ENCODE data around the gene ZNF511.

ZNF511 gene

GRCh38 chr10:133292919-133293809 is 15.6 kb upstream of the ZNF511 start:
- in situ Hi-C loops (cut with MboI; ENCODE audit: low sequenced_read_pairs), result no loop called here

DNA sequence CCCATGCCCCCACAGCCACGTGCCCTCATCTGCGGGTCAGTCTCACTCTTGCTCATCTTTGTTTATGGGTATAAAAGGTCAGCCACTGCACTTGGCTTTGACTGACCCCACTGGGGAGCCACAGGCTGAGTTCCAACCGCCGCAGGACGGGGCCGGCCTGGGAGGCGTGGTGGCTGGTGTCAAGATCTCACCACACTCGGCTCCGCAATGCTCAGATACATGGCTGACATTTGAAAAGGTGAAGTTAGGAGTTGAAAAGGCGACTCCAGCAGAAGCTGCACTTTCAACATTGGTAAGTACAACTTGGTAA is 14.9 kb upstream of the ZNF511 start:
- in situ Hi-C loops (cut with MboI; ENCODE audit: low sequenced_read_pairs), result no loop called here

- in situ Hi-C loops (cut with MboI; ENCODE audit: low sequenced_read_pairs), result no loop called here
These were observed 14.5 kb upstream of the ZNF511 start for GRCh38 chr10:133294189-133294588.

GRCh38 chr10:133295426-133296320 is 13.0 kb upstream of the ZNF511 start:
- in situ Hi-C loops (cut with MboI; ENCODE audit: low sequenced_read_pairs), result no loop called here

DNA sequence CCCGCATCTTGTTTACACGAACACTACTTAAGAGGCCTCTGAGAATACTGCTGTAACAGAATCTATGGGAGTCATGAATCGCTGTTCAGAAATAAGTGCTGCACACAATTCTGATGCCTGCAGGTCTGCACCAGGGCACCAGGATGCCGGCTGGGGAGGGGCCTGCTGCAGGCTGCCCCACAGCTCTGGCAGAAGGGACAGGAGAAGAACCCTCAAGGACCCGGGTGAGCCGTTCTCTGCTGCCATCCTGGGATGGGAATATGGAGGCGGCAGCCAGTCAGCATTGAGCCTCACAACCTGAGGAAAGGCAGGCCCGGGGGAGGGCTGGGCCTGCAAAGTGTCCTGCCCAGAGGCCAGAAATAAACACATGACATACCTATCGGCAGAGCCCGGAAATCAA is 11.2 kb upstream of the ZNF511 start:
- in situ Hi-C loops (cut with MboI; ENCODE audit: low sequenced_read_pairs), result no loop called here

DNA sequence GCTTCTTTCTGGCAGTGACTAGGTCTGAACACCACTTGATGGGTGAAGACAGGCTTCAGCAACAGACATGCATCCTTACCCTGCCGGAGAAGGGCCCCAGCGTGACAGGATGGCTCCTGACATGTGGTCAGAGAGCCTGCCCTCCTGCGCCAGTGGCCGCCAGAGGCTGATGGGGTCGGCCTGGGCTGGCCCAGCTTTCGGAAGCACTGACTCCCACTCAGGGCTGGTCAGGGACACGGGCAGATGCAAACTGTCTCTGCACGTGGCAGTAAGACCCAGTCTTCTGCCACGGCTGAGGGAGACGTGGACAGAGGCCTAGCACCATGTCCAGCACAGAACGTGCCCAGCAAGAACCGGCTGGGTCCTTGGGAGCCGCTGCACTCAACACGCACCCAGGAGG is 10.2 kb upstream of the ZNF511 start:
- in situ Hi-C loops (cut with MboI; ENCODE audit: low sequenced_read_pairs), result no loop called here

DNA sequence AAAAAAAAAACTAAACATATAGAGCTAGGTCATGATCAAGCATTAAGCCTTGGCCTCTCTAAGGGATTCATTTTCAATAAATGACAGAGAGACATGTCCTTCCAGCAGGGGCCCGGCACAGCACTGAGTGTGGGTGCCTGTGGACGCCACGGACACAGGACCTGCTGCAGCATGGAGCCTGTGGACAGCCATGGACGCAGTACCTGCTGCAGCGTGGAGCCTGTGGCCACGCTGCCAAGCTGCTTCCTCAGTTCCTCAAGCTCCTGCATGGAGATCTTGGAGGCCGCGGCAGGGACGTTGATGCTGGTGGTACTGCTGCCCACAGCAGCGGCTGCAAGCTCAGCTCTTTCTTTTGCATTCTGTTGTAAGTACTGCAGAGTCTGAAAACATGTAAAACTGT is 9.5 kb upstream of the ZNF511 start:
- in situ Hi-C loops (cut with MboI; ENCODE audit: low sequenced_read_pairs), result no loop called here

GRCh38 chr10:133299738-133300137 is 9.0 kb upstream of the ZNF511 start:
- in situ Hi-C loops (cut with MboI; ENCODE audit: low sequenced_read_pairs), result loop anchor here (10.0 kb wide), 1 partner anchor 155 kb away; no protein-coding TSS in a partner anchor

DNA sequence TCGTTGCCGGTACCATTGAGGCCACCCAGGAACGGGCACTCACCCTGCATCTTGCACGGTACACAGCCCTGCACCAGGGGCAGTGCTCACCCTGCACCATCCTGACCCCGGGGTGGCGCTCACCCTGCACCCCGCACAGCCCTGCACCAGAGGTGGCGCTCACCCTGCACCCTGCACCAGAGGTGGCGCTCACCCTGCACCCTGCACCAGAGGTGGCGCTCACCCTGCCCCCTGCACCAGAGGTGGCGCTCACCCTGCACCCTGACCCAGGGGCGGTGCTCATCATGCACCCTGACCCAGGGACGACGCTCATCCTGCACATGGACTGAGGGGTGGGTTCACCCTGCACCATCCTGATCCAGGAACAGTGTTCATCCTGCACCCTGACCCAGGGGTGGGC is 6.5 kb upstream of the ZNF511 start:
- in situ Hi-C loops (cut with MboI; ENCODE audit: low sequenced_read_pairs), result loop anchor here (10.0 kb wide), 1 partner anchor 157 kb away; no protein-coding TSS in a partner anchor

- in situ Hi-C loops (cut with MboI; ENCODE audit: low sequenced_read_pairs), result loop anchor here (10.0 kb wide), 1 partner anchor 158 kb away; no protein-coding TSS in a partner anchor
These were observed 5.5 kb upstream of the ZNF511 start for GRCh38 chr10:133303206-133303605.

GRCh38 chr10:133306097-133306476 is 2.6 kb upstream of the ZNF511 start:
- in situ Hi-C loops (cut with MboI; ENCODE audit: low sequenced_read_pairs), result loop anchor here (10.0 kb wide), 1 partner anchor 161 kb away; no protein-coding TSS in a partner anchor

DNA sequence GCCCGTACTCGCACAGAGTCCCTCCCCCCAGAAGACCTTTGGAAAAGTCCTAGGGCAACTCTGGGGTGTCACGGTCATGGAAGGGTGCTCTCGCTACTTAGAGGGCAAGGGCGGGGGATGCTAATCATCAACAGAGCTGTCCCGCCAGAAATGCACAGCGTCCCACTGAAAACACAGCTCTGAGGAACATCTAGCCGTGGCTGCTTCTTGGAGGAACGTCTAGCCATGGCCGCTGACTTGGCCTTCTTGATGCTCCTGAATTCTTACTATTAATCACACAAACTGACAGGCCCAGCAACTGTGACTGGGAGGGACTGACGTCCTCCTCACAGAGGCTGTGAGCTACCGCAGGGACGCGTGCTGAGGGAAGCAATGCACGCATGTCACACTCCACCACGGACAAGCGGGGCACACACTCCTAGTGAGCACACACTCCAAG is 1.8 kb upstream of the ZNF511 start:
- in situ Hi-C loops (cut with MboI; ENCODE audit: low sequenced_read_pairs), result loop anchor here (10.0 kb wide), 1 partner anchor 162 kb away; no protein-coding TSS in a partner anchor

- in situ Hi-C loops (cut with MboI; ENCODE audit: low sequenced_read_pairs), result loop anchor here (10.0 kb wide), 1 partner anchor 163 kb away; no protein-coding TSS in a partner anchor
These were observed 816 bp upstream of the ZNF511 start for GRCh38 chr10:133307776-133308420.

- in situ Hi-C loops (cut with MboI; ENCODE audit: low sequenced_read_pairs), result loop anchor here (10.0 kb wide), 1 partner anchor 164 kb away; no protein-coding TSS in a partner anchor
These were observed 496 bp downstream of the ZNF511 start for GRCh38 chr10:133309100-133309719.

- in situ Hi-C loops (cut with MboI; ENCODE audit: low sequenced_read_pairs), result loop anchor here (10.0 kb wide), 1 partner anchor 165 kb away; no protein-coding TSS in a partner anchor
These were observed 1.1 kb downstream of the ZNF511 start for GRCh38 chr10:133309720-133310398.

DNA sequence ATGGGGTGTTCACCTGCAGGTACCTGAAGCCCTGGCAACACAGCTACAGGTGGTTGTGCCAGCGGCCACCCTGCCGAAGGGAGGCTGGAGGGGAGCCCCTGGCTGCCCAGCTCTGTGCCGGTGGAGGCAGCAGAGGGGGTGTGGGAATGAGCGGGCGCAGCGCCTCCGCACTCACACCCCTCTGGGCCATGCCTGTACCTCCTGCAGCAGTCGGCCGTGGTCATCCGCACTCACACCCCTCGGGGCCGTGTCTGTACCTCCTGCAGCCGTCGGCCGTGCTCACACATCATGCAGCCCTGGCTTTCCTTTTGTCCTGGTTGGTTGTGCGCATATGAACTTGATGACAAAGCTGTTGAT is 1.7 kb downstream of the ZNF511 start:
- in situ Hi-C loops (cut with MboI; ENCODE audit: low sequenced_read_pairs), result no loop called here

DNA sequence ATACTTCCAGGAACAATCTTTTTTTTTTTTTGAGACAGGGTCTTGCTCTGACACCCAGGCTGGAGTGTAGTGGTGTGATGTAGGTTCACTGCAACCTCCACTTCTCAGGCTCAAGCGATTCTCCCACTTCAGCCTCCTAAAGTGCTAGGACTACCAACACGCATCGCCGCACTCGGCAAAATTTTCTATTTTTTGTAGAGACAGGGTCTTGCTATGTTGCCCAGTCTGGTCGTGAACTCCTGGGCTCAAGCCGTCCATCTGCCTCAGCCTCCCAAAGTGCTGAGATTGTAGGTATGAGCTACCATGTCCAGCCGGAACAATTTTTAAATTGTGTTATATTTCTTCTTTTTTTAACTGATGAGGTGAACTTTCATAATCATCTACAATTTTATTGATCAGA is 2.1 kb downstream of the ZNF511 start:
- in situ Hi-C loops (cut with MboI; ENCODE audit: low sequenced_read_pairs), result no loop called here

DNA sequence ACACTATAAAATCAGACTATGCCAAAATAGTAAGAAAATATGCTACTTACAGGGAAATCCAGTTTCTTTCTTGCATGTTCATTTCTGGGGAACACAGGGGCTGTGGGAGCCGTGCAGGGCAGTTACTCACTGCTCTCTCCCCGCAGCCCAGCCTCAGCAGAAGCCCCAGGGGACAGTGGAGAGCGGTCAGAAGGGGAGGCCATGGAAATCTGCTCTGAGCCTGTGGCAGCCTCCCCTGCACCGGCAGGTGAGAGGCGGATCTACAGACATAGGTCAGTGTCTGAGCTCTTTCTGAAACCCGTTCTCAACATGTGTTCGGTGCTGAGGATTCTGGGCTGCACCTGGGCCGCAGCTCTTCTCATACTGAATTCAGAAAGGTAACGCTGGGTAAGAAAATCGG is 2.9 kb downstream of the ZNF511 start:
- in situ Hi-C loops (cut with MboI; ENCODE audit: low sequenced_read_pairs), result no loop called here

- in situ Hi-C loops (cut with MboI; ENCODE audit: low sequenced_read_pairs), result no loop called here
These were observed 3.5 kb downstream of the ZNF511 start for GRCh38 chr10:133312016-133312768.

Data from HL-60/S4 treated with retinoic acid at 250 ng/mL for 4 days and 3 days (cell line).